GM12878 (cell line): ENCODE data around the gene HTR7.

ENCODE experiments used
- CREB1 ChIP-seq: IDR thresholded peaks from 2 replicates; pipeline ENCODE4 v1.6.1; 2012; ENCODE audit warnings: low read depth, mild to moderate bottlenecking, inconsistent platforms
- PBX3 ChIP-seq: IDR thresholded peaks from 2 replicates; pipeline ENCODE4 v1.6.1; 2011; ENCODE audit warnings: mild to moderate bottlenecking, low read depth, low read length, moderate library complexity; ENCODE audit not compliant: insufficient replicate concordance
- RFX5 ChIP-seq: IDR thresholded peaks from 2 replicates; pipeline ENCODE4 v1.6.1; 2011; ENCODE audit warnings: low read depth, low read length, improper control_type of control experiment
- TF ChIP-seq, protein P1 (sequence below), 3 experiments: IDR thresholded peaks in 2 of 3; conservative IDR thresholded peaks in 1 of 3; 2 replicates each; pipeline ENCODE4 v1.5.1; 2011; ENCODE audit warnings: low read depth in 3 of 3, low read length in 3 of 3, mild to moderate bottlenecking in 3 of 3, control low read depth in 2 of 3, moderate library complexity in 2 of 3, inconsistent platforms in 1 of 3, mixed read lengths in 1 of 3; ENCODE audit not compliant: control insufficient read depth in 2 of 3, insufficient read depth in 1 of 3; ENCODE audit errors: extremely low read depth in 1 of 3

DNA sequence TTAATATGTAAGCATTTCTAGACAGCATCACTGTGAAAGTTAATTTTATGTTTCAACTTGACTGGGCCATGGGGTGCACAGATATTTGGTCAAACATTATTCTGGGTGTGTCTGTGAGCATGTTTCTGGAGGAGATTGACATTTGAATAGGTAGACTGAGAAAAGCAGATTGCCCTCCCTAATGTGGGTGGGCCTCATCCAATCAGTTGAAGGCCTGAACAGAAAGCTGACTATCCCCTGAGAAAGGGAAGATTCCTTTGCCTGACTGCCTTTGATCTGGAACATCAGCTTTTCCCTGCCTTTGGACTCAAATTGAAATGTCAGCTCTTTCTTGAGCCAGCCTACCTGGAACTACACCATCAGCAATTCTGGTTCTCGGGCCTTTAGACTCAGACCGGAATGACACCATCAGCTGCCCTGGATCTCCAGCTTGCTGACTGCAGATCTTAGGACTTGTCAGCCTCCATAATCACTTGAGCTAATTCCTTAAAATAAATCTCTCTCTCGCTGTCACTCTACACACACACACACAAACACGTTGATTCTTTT lies 8.3 kb upstream of the HTR7 start:
- TF ChIP-seq RFX5 (no peak), CREB1 (no peak), PBX3 (no peak)
- TF ChIP-seq, protein P1, sequence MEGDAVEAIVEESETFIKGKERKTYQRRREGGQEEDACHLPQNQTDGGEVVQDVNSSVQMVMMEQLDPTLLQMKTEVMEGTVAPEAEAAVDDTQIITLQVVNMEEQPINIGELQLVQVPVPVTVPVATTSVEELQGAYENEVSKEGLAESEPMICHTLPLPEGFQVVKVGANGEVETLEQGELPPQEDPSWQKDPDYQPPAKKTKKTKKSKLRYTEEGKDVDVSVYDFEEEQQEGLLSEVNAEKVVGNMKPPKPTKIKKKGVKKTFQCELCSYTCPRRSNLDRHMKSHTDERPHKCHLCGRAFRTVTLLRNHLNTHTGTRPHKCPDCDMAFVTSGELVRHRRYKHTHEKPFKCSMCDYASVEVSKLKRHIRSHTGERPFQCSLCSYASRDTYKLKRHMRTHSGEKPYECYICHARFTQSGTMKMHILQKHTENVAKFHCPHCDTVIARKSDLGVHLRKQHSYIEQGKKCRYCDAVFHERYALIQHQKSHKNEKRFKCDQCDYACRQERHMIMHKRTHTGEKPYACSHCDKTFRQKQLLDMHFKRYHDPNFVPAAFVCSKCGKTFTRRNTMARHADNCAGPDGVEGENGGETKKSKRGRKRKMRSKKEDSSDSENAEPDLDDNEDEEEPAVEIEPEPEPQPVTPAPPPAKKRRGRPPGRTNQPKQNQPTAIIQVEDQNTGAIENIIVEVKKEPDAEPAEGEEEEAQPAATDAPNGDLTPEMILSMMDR (IDR thresholded peaks at IDR 0.05 in 2 of 3, conservative IDR thresholded peaks at IDR 0.05 in 1 of 3; ENCODE audit: control insufficient read depth in 2 of 3, extremely low read depth in 1 of 3, insufficient read depth in 1 of 3, low read depth in 3 of 3, low read length in 3 of 3): no peak
